ENCODE measurements around the gene CRNN.

The CRNN gene

DNA sequence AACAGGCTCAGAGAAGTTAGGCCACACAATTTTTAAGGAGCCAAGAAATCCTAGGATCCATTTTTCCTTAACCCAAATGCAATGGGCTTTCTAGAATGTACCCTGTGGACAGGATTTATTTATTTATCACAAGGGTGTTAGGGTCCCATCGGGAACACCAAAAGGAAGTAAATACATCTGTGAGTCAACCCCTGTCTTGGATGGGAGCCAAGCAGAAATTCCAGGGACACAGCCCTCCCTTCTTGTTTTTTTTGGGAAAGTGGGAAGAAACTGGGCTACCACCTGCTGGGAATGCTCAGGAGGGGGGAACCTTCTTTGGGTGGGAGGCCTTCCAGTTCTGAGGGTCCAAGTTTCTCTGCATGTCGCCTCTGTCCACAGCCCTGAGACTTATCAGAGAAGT is 1.3 kb downstream of the CRNN start:
- Histone ChIP-seq H3K36me3 (ENCODE audit: control insufficient read depth, low read length) (no peaks in the 10 kb centered on the region), H3K4me3 (ENCODE audit: low read length) (no peak overlapping the region), H3K79me2 (ENCODE audit: control insufficient read depth, low read length) (no peaks in the 10 kb centered on the region), H3K9me3 (ENCODE audit: control insufficient read depth, insufficient read depth, low read length) (no peaks in the 10 kb centered on the region), H3K27ac (ENCODE audit: low read depth, low read length) (no peak overlapping the region), H3K9me2 (replicated peaks; ENCODE audit: control insufficient read depth, low read length) (no peaks in the 10 kb centered on the region), H3F3A (ENCODE audit: control insufficient read depth, insufficient read depth) (no peaks in the 10 kb centered on the region), H3K27me3 (ENCODE audit: control insufficient read depth, low read length) (no peaks in the 10 kb centered on the region), H3K4me2 (ENCODE audit: low read length) (no peak overlapping the region), H3K4me1 (ENCODE audit: control insufficient read depth, low read length) (no peaks in the 10 kb centered on the region), H4K20me1 (ENCODE audit: control insufficient read depth, insufficient read depth, low read depth, low read length) (no peaks in the 10 kb centered on the region)
- no peak for TF ChIP-seq EZH2phosphoT487 (IDR thresholded peaks at IDR 0.05; ENCODE audit: borderline replicate concordance, low read length)
- TF ChIP-seq, protein P1, sequence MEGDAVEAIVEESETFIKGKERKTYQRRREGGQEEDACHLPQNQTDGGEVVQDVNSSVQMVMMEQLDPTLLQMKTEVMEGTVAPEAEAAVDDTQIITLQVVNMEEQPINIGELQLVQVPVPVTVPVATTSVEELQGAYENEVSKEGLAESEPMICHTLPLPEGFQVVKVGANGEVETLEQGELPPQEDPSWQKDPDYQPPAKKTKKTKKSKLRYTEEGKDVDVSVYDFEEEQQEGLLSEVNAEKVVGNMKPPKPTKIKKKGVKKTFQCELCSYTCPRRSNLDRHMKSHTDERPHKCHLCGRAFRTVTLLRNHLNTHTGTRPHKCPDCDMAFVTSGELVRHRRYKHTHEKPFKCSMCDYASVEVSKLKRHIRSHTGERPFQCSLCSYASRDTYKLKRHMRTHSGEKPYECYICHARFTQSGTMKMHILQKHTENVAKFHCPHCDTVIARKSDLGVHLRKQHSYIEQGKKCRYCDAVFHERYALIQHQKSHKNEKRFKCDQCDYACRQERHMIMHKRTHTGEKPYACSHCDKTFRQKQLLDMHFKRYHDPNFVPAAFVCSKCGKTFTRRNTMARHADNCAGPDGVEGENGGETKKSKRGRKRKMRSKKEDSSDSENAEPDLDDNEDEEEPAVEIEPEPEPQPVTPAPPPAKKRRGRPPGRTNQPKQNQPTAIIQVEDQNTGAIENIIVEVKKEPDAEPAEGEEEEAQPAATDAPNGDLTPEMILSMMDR (IDR thresholded peaks at IDR 0.05; ENCODE audit: low read depth, low read length, poor library complexity, severe bottlenecking): no peak

DNA sequence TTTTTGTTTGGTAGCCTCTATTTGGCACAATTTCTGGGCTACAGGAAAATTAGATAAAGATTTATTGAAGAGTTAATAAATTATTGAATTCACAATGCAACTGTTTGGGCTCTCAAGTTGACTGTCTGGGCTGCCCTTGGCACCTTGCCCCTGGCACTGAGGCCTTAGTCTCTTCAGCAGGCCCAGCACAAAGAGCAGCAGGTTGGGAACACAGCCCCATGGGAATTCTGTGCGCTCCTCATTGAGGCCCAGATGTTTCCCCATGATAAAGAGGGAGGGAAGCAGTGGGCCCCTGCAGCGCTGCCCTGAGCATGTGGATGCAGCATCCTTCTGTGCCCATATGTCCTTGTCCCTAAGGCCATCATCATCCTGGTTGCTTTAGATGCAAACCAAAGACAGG is 2.9 kb downstream of the CRNN start:
- TF ChIP-seq, protein P1 (IDR thresholded peaks at IDR 0.05; ENCODE audit: low read depth, low read length, poor library complexity, severe bottlenecking): no peak
- TF ChIP-seq EZH2phosphoT487 (IDR thresholded peaks at IDR 0.05; ENCODE audit: borderline replicate concordance, low read length): no peak
- 0 out of 2 replicates have a peak, but pooled peaks cover 4% of the 10 kb centered on the region for H3K27me3 ChIP-seq (ENCODE audit: control insufficient read depth, low read length)
- no peaks in the 10 kb centered on the region for H3K9me2 ChIP-seq (replicated peaks; ENCODE audit: control insufficient read depth, low read length)
- H3K4me2 ChIP-seq (ENCODE audit: low read length): no peak overlapping the region
- H3F3A ChIP-seq (ENCODE audit: control insufficient read depth, insufficient read depth): no peaks in the 10 kb centered on the region
- H3K36me3 ChIP-seq (ENCODE audit: control insufficient read depth, low read length): no peaks in the 10 kb centered on the region
- H4K20me1 ChIP-seq (ENCODE audit: control insufficient read depth, insufficient read depth, low read depth, low read length): no peaks in the 10 kb centered on the region
- no peaks in the 10 kb centered on the region for H3K4me1 ChIP-seq (ENCODE audit: control insufficient read depth, low read length)
- no peak overlapping the region for H3K4me3 ChIP-seq (ENCODE audit: low read length)
- H3K27ac ChIP-seq (ENCODE audit: low read depth, low read length): no peak overlapping the region
- no peaks in the 10 kb centered on the region for H3K79me2 ChIP-seq (ENCODE audit: control insufficient read depth, low read length)
- no peaks in the 10 kb centered on the region for H3K9me3 ChIP-seq (ENCODE audit: control insufficient read depth, insufficient read depth, low read length)

DNA sequence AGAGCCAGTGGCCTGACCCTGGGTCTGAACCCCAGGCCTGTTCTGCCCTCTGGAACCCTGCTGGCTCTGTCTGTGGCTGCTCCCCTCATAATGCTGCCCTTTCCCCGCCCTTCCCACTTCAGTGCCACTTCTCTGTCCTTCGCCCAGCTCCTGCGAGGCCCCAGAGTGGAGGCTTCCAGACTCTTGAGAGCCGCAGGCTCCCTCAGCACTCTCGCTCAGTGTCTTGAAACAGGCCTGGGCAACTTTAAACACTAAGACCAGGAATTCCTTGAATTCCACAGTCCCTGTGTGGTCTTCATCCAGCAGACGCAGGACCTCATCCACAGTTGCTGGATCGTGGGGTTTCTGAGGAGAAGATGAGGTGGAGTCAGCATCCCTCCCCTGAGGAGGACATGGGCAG is 3.5 kb downstream of the CRNN start:
- Histone ChIP-seq H3K27me3 (ENCODE audit: control insufficient read depth, low read length) (0 out of 2 replicates have a peak, but pooled peaks cover 4% of the 10 kb centered on the region), H4K20me1 (ENCODE audit: control insufficient read depth, insufficient read depth, low read depth, low read length) (no peaks in the 10 kb centered on the region), H3K79me2 (ENCODE audit: control insufficient read depth, low read length) (no peaks in the 10 kb centered on the region), H3K4me2 (ENCODE audit: low read length) (no peak overlapping the region), H3K27ac (ENCODE audit: low read depth, low read length) (no peak overlapping the region), H3K9me3 (ENCODE audit: control insufficient read depth, insufficient read depth, low read length) (no peaks in the 10 kb centered on the region), H3K4me1 (ENCODE audit: control insufficient read depth, low read length) (no peaks in the 10 kb centered on the region), H3K4me3 (ENCODE audit: low read length) (no peak overlapping the region), H3K9me2 (replicated peaks; ENCODE audit: control insufficient read depth, low read length) (no peaks in the 10 kb centered on the region), H3K36me3 (ENCODE audit: control insufficient read depth, low read length) (no peaks in the 10 kb centered on the region), H3F3A (ENCODE audit: control insufficient read depth, insufficient read depth) (no peaks in the 10 kb centered on the region)
- TF ChIP-seq EZH2phosphoT487 (IDR thresholded peaks at IDR 0.05; ENCODE audit: borderline replicate concordance, low read length): no peak
- TF ChIP-seq, protein P1 (IDR thresholded peaks at IDR 0.05; ENCODE audit: low read depth, low read length, poor library complexity, severe bottlenecking): no peak
